HEK293 (cell line): ENCODE results near the gene FAM120B.

Source experiments
- MYNN ChIP-seq: fragments of 450-650 bp; formaldehyde crosslinking; IDR thresholded peaks from 2 replicates; pipeline ENCODE4 v1.5.1; 2016; ENCODE audit warnings: missing biosample characterization, missing genetic modification characterization, borderline replicate concordance
- ZNF214 ChIP-seq: fragments of 450-650 bp; formaldehyde crosslinking; IDR thresholded peaks from 2 replicates; pipeline ENCODE4 v1.5.1; 2017; ENCODE audit warnings: missing biosample characterization, mild to moderate bottlenecking, missing genetic modification characterization, borderline replicate concordance
- ZNF24 ChIP-seq: fragments of 450-650 bp; formaldehyde crosslinking; IDR thresholded peaks from 2 replicates; pipeline ENCODE4 v1.5.1; 2016; ENCODE audit warnings: missing biosample characterization, missing genetic modification characterization
- ZNF274 ChIP-seq, 2 experiments: fragments of 200-500 bp in 1 of 2; fragments of 450-650 bp in 1 of 2; sonication (Bioruptor generic) in 1 of 2; formaldehyde crosslinking in 1 of 2; IDR thresholded peaks; 2 replicates each; pipeline versions ENCODE4 v1.5.1 to v1.6.1; 2014 to 2016; ENCODE audit warnings: borderline replicate concordance in 1 of 2, inconsistent platforms in 1 of 2, low read length in 1 of 2, missing biosample characterization in 1 of 2, missing genetic modification characterization in 1 of 2
- ZNF416 ChIP-seq: fragments of 450-650 bp; formaldehyde crosslinking; IDR thresholded peaks from 2 replicates; pipeline ENCODE4 v1.5.1; 2016; ENCODE audit warnings: missing biosample characterization, missing genetic modification characterization
- ZNF629 ChIP-seq: fragments of 450-650 bp; formaldehyde crosslinking; IDR thresholded peaks from 2 replicates; pipeline ENCODE4 v1.5.1; 2017; ENCODE audit warnings: missing biosample characterization, missing genetic modification characterization
- ZSCAN30 ChIP-seq: fragments of 450-650 bp; IDR thresholded peaks from 2 replicates; pipeline ENCODE4 v1.5.1; 2018; ENCODE audit warnings: missing biosample characterization, mild to moderate bottlenecking, missing genetic modification characterization, moderate library complexity
- TF ChIP-seq, protein P1 (sequence below): fragments of 450-650 bp; formaldehyde crosslinking; IDR thresholded peaks from 2 replicates; pipeline ENCODE4 v1.5.1; 2016; ENCODE audit warnings: missing biosample characterization, missing genetic modification characterization
- TF ChIP-seq, protein P2 (sequence below): fragments of 450-650 bp; formaldehyde crosslinking; IDR thresholded peaks from 2 replicates; pipeline ENCODE4 v1.5.1; 2016; ENCODE audit warnings: missing biosample characterization, missing genetic modification characterization
- TF ChIP-seq, protein P3 (sequence below): fragments of 450-650 bp; formaldehyde crosslinking; IDR thresholded peaks from 2 replicates; pipeline ENCODE4 v1.5.1; 2016; ENCODE audit warnings: missing biosample characterization, missing genetic modification characterization
- TF ChIP-seq, protein P4 (sequence below): fragments of 450-650 bp; IDR thresholded peaks from 2 replicates; pipeline ENCODE4 v1.5.1; 2018; ENCODE audit warnings: missing biosample characterization, missing genetic modification characterization

DNA sequence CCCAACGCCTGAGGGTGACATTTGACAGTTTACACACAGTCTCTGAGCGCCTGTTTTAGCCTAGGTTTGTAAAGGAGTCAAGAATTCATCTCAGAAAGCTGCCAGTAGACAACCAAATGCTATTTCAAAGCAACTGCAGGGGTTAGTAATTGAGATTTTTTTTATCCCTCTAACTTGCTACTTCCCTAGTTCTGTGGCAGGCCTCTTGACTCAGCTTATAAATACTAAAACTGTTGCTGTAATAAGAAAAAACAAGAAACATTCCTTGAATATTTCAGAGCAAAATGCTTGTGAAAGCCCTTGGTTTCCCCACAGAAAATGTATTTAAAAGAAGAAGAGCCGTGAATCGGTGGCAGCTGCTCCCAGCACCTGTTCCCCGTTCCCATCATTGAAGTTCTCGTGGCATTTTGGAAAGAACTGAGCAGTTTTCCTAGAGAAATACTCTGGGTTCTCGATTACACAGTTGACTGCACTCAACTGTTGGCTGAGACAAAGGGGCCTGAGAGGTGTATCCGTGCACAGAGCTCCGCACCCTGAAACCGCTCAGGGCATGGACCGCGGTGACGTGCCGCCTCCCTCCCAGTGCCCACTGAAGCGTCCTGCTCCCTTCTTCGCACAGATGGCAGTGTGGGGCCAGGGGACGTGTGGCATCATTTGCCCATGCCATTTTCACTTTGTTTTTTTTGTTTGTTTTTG is 36.6 kb upstream of the FAM120B start:
- TF ChIP-seq ZNF24 (tag by site-specific recombination) (no peak), ZSCAN30 (no peak), ZNF274 (IDR thresholded peaks at IDR 0.05; ENCODE audit: low read length) (no peak), ZNF274 (tag by site-specific recombination; IDR thresholded peaks at IDR 0.05; ENCODE audit: borderline replicate concordance) (no peak), MYNN (no peak), ZNF416 (tag by site-specific recombination) (no peak), ZNF629 (tag by site-specific recombination) (no peak), ZNF214 (tag by site-specific recombination) (no peak)
- TF ChIP-seq, protein P1, sequence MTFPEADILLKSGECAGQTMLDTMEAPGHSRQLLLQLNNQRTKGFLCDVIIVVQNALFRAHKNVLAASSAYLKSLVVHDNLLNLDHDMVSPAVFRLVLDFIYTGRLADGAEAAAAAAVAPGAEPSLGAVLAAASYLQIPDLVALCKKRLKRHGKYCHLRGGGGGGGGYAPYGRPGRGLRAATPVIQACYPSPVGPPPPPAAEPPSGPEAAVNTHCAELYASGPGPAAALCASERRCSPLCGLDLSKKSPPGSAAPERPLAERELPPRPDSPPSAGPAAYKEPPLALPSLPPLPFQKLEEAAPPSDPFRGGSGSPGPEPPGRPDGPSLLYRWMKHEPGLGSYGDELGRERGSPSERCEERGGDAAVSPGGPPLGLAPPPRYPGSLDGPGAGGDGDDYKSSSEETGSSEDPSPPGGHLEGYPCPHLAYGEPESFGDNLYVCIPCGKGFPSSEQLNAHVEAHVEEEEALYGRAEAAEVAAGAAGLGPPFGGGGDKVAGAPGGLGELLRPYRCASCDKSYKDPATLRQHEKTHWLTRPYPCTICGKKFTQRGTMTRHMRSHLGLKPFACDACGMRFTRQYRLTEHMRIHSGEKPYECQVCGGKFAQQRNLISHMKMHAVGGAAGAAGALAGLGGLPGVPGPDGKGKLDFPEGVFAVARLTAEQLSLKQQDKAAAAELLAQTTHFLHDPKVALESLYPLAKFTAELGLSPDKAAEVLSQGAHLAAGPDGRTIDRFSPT (tag by site-specific recombination), result no peak
- TF ChIP-seq, protein P2, sequence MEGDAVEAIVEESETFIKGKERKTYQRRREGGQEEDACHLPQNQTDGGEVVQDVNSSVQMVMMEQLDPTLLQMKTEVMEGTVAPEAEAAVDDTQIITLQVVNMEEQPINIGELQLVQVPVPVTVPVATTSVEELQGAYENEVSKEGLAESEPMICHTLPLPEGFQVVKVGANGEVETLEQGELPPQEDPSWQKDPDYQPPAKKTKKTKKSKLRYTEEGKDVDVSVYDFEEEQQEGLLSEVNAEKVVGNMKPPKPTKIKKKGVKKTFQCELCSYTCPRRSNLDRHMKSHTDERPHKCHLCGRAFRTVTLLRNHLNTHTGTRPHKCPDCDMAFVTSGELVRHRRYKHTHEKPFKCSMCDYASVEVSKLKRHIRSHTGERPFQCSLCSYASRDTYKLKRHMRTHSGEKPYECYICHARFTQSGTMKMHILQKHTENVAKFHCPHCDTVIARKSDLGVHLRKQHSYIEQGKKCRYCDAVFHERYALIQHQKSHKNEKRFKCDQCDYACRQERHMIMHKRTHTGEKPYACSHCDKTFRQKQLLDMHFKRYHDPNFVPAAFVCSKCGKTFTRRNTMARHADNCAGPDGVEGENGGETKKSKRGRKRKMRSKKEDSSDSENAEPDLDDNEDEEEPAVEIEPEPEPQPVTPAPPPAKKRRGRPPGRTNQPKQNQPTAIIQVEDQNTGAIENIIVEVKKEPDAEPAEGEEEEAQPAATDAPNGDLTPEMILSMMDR (tag by site-specific recombination), result no peak
- TF ChIP-seq, protein P3, sequence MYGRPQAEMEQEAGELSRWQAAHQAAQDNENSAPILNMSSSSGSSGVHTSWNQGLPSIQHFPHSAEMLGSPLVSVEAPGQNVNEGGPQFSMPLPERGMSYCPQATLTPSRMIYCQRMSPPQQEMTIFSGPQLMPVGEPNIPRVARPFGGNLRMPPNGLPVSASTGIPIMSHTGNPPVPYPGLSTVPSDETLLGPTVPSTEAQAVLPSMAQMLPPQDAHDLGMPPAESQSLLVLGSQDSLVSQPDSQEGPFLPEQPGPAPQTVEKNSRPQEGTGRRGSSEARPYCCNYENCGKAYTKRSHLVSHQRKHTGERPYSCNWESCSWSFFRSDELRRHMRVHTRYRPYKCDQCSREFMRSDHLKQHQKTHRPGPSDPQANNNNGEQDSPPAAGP (tag by site-specific recombination), result no peak
- TF ChIP-seq, protein P4, sequence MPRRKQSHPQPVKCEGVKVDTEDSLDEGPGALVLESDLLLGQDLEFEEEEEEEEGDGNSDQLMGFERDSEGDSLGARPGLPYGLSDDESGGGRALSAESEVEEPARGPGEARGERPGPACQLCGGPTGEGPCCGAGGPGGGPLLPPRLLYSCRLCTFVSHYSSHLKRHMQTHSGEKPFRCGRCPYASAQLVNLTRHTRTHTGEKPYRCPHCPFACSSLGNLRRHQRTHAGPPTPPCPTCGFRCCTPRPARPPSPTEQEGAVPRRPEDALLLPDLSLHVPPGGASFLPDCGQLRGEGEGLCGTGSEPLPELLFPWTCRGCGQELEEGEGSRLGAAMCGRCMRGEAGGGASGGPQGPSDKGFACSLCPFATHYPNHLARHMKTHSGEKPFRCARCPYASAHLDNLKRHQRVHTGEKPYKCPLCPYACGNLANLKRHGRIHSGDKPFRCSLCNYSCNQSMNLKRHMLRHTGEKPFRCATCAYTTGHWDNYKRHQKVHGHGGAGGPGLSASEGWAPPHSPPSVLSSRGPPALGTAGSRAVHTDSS (tag by site-specific recombination), result no peak
